ENCODE data around the gene KIR2DL3.
"Not testable (repeated sequence)": the region's sequence is repeated elsewhere in the genome, so short reads cannot be mapped to it uniquely, and the experiment has no call there.

KIR2DL3 gene

DNA sequence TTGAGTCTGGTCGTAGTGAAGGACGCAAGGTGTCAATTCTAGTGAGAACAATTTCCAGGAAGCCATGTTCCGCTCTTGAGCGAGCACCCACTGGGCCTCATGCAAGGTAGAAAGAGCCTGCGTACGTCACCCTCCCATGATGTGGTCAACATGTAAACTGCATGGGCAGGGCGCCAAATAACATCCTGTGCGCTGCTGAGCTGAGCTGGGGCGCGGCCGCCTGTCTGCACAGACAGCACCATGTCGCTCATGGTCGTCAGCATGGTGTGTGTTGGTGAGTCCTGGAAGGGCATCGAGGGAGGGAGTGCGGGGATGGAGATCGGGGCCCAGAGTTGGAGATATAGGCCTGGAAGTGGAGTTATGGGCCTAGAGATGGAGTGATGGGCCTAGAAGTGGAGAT, at the start of gene KIR2DL3:
KIR2DL3 (plus strand) TSS at position 208 of the 400 bp plus-strand sequence; CDS start at position 241, 33 bp downstream.
- H3K4me3 ChIP-seq (ENCODE audit: low read length); DNase-seq (ENCODE audit: low read depth): not testable (repeated sequence)

DNA sequence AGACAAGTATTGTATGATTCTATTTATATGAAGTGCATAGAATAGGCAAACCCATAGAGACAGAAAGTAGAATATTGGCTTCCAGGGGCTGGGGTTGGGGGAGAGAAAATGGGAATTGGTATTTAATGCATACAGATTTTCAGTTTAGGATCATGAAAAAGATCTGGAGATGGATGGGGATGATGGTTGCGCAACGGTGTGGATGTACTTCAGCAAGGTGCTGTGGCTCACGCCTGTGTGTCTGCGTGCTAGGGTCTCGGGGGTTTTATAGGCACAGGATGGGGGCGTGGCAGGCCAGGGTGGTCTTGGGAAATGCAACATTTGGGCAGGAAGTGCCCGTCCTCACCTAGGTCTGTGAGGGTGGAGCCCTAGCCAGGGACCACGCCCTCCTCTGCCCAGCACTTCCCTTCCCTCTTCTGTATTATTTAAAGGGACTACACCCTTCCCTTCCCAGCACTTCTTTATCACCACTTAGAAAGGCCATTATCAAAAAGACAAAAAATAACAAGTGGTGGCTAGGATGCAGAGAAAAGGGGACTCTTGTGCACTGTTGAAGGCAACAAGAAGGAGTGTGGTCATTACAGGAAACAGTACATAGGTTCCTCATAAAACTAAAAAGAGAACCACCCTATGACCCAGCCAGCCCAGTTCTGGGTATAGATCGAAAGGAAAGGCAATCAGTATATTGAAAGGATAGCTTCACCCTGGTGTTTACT, 46.6 kb upstream of the KIR2DL3 start:
- TF ChIP-seq, protein P1, sequence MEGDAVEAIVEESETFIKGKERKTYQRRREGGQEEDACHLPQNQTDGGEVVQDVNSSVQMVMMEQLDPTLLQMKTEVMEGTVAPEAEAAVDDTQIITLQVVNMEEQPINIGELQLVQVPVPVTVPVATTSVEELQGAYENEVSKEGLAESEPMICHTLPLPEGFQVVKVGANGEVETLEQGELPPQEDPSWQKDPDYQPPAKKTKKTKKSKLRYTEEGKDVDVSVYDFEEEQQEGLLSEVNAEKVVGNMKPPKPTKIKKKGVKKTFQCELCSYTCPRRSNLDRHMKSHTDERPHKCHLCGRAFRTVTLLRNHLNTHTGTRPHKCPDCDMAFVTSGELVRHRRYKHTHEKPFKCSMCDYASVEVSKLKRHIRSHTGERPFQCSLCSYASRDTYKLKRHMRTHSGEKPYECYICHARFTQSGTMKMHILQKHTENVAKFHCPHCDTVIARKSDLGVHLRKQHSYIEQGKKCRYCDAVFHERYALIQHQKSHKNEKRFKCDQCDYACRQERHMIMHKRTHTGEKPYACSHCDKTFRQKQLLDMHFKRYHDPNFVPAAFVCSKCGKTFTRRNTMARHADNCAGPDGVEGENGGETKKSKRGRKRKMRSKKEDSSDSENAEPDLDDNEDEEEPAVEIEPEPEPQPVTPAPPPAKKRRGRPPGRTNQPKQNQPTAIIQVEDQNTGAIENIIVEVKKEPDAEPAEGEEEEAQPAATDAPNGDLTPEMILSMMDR (conservative IDR thresholded peaks at IDR 0.05; ENCODE audit: low read length): no peak
- DNase-seq (ENCODE audit: low read depth): no peak
- no peak overlapping the region for H3K4me3 ChIP-seq (ENCODE audit: low read length)

DNA sequence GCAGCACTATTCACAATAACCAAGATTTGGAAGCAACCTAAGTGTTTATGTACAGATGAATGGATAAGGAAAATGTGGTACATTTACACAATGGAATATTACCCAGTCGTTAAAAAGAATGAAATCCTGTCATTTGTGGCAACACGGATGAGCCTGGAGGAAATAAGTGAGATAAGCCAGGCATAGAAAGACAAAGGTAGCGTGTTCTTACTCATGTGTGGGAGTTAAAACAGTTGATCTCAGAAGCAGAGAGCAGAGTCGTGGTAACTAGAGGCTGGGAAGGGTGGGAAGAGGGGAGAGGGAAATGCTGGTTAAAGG, 46.1 kb upstream of the KIR2DL3 start:
- TF ChIP-seq, protein P1 (conservative IDR thresholded peaks at IDR 0.05; ENCODE audit: low read length): no peak
- no peak overlapping the region for H3K4me3 ChIP-seq (ENCODE audit: low read length)
- DNase-seq (ENCODE audit: low read depth): no peak

DNA sequence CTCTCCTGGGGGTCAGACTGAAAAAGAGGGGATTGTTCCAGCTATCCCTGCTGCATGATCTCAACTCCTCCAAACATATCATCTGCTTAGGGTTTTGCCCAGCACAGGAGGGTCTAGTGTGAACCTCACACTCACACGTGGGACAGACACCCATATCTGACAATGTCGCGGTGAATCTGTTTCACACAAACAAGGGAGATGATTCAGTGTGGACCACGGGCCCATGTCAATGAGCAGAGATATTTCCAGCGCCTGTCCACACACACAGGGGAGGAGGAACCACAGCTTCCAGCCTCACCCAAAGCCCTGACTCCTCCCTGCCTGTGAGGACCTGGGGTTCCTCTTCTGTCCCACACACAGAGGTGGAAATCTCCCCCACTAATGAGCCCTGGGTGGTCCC, 43.7 kb upstream of the KIR2DL3 start:
- TF ChIP-seq, protein P1 (conservative IDR thresholded peaks at IDR 0.05; ENCODE audit: low read length): no peak
- H3K4me3 ChIP-seq (ENCODE audit: low read length): no peak overlapping the region
- DNase-seq (ENCODE audit: low read depth): no peak

DNA sequence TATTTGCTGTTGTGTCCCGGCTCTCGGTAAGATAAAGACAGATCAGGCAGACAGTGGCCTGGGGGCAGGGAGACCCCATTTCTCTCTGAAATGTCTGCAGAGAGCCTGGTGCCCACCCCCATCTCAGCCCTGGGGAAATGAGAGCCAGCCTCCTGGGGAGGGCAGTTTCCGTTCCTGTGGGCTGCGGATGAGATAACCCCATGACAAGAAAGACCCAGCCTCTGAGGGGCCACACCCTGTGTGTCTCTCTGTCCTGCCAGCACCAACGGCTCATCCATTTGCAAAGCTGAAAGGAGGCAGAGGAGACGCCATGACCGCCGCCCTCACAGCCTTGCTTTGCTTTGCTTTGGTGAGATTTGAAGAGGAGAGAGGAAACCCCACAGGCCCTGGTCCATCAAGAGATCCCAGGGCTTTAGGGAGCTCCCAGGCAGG, 42.2 kb upstream of the KIR2DL3 start:
- no peak overlapping the region for H3K4me3 ChIP-seq (ENCODE audit: low read length)
- DNase-seq (ENCODE audit: low read depth): no peak
- TF ChIP-seq, protein P1 (conservative IDR thresholded peaks at IDR 0.05; ENCODE audit: low read length): no peak

DNA sequence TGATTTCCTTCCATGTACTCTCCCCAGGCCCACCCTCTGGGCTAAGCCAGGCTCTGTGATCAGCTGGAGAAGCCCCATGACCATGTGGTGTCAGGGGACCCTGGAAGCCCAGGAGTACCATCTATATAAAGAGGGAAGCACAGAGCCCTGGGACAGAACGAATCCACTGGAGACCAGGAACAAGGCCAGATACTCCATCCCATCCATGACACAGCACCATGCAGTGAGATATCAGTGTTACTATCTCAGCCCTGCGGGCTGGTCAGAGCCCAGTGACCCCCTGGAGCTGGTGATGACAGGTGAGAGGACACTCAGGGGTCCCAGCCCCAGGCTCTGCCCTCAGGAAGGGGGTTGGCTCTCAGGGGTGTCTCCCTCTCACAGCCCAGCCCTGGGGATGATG, 41.5 kb upstream of the KIR2DL3 start:
- no peak for DNase-seq (ENCODE audit: low read depth)
- H3K4me3 ChIP-seq (ENCODE audit: low read length): no peak overlapping the region
- TF ChIP-seq, protein P1 (conservative IDR thresholded peaks at IDR 0.05; ENCODE audit: low read length): no peak

DNA sequence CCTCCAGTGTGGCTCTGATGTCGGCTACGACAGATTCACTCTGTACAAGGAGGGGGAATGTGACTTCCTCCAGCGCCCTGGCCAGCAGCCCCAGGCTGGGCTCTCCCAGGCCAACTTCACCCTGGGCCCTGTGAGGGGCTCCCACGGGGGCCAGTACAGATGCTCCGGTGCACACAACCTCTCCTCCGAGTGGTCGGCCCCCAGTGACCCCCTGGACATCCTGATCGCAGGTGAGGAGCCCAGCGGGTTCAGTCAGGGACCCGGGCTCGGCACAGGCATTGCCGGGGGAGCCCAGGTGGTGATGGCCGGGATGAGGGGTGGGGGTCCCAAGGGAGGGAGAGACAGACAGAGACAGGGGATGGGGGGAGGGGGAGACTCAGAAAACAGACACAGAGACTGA, 40.6 kb upstream of the KIR2DL3 start:
- H3K4me3 ChIP-seq (ENCODE audit: low read length); DNase-seq (ENCODE audit: low read depth): not testable (repeated sequence)

DNA sequence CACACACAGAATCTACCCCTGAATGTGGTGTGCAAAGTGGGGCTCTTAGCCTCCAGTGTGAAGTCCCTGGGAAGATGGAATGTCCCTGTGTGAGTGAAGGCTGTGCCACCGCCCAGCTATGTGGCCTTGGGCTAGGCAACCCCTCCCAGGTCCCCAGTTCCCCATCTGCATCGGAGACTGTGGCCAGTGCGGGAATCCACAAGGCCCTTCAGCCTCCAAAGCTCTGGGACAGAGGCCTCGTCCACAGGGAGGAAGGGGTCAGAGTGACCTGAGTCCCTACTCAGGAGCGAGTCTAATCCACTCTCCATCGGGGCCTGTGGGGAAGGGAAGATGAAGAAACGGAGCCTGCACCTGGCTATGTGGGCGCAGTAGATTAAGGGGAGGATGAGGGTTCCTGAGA, 33.4 kb upstream of the KIR2DL3 start:
- TF ChIP-seq, protein P1 (conservative IDR thresholded peaks at IDR 0.05; ENCODE audit: low read length): no peak
- no peak for DNase-seq (ENCODE audit: low read depth)
- no peak overlapping the region for H3K4me3 ChIP-seq (ENCODE audit: low read length)

All from AG10803 (cell line).